MCF 10A (cell line): ENCODE measurements around the gene SMC1A. TPM values are rescaled to one million over a fixed set of nuclear protein-coding genes. Genes with fewer than 3 reads are reported as not detected.
A peak's percentile ranks its signal among the peaks of the same experiment; 100 is the strongest.

Experiments used
- BruUV-seq: library from RNA; stranded (reverse); fragments of 400-500 nt; replicated peaks from 2 replicates; lab custom pipeline; 2021; lab: Mats Ljungman, UMichigan
- CTCF ChIA-PET: fragments of 300-600 bp; sonication (Branson Sonifier 250); formaldehyde crosslinking; extraction: SDS; loops from one replicate; lab custom pipeline; 2021; ENCODE audit warnings: antibody characterized with exemption, inconsistent platforms; lab: Yijun Ruan, JAX
- POLR2A ChIA-PET: fragments of 300-600, 350-650 bp; sonication (Branson Sonifier 250); formaldehyde crosslinking; extraction: SDS; loops from one replicate; lab custom pipeline; 2020; ENCODE audit warnings: antibody characterized with exemption, inconsistent platforms; lab: Yijun Ruan, JAX
- DNase-seq: peaks from one replicate; pipeline ENCODE4 v3.0.0-alpha.2; 2018; ENCODE audit not compliant: unreplicated experiment
- H3K27ac Mint-ChIP-seq: one replicate; pipeline ENCODE4 v1.8.0; 2022; ENCODE audit warnings: mild to moderate bottlenecking, low read depth, mixed read lengths; ENCODE audit not compliant: unreplicated experiment
- H3K27me3 Mint-ChIP-seq: one replicate; pipeline ENCODE4 v1.8.0; 2022; ENCODE audit warnings: mixed read lengths; ENCODE audit not compliant: insufficient read depth, unreplicated experiment
- H3K36me3 Mint-ChIP-seq: one replicate; pipeline ENCODE4 v1.8.0; 2022; ENCODE audit warnings: mild to moderate bottlenecking, moderate library complexity, mixed read lengths; ENCODE audit not compliant: insufficient read depth, unreplicated experiment
- H3K4me1 Mint-ChIP-seq: one replicate; pipeline ENCODE4 v1.8.0; 2022; ENCODE audit warnings: mixed read lengths; ENCODE audit not compliant: insufficient read depth, unreplicated experiment
- H3K4me3 Mint-ChIP-seq: one replicate; pipeline ENCODE4 v1.8.0; 2022; ENCODE audit warnings: mild to moderate bottlenecking, moderate library complexity, mixed read lengths; ENCODE audit not compliant: unreplicated experiment
- H3K9me3 Mint-ChIP-seq: one replicate; pipeline ENCODE4 v1.8.0; 2022; ENCODE audit warnings: mixed read lengths; ENCODE audit not compliant: unreplicated experiment
- CTCF ChIP-seq: fragments of 200-600 bp; IDR thresholded peaks from one replicate; pipeline ENCODE4 v1.8.0; 2022; ENCODE audit warnings: antibody characterized with exemption, mild to moderate bottlenecking; ENCODE audit not compliant: unreplicated experiment
- intact Hi-C: fragments of 100-400 bp; cut with micrococcal nuclease; formaldehyde crosslinking; loops from 2 replicates; pipeline ENCODE4 v1.14.1; 2022
- total RNA-seq: library from RNA; stranded (reverse); gene quantifications from 2 replicates; pipeline ENCODE4 v1.2.3, GENCODE V29; 2022

Gene SMC1A
- total RNA-seq, 1 experiment from 2014 or later = 89.6 TPM

GRCh38 chrX:53445977-53446376, 23.5 kb upstream of the SMC1A start:
- BruUV-seq = no TSS peak
- POLR2A ChIA-PET = interaction anchor here (0.9 to 1.5 kb wide), 2 partner anchors 12 kb away, joined by 3 to 4 read pairs; partner anchors contain the start of gene HSD17B10
- intact Hi-C loops = loop anchor here (1.0 kb wide), 1 partner anchor 129 kb away; no protein-coding TSS in a partner anchor

GRCh38 chrX:53442322-53442631, 19.8 kb upstream of the SMC1A start:
- Mint-ChIP-seq H3K9me3 (no peaks in the 10 kb centered on the region), H3K4me3 (peak overlapping the region; percentile 61), H3K27ac (no peak overlapping the region), H3K36me3 (no peaks in the 10 kb centered on the region), H3K27me3 (peaks cover 22% of the 10 kb centered on the region), H3K4me1 (peaks cover 13% of the 10 kb centered on the region)
- no peak for TF ChIP-seq CTCF
- ChIA-PET CTCF (interaction anchor here (0.6 to 0.7 kb wide), 2 partner anchors 40 to 126 kb away, joined by 3 to 4 read pairs; no protein-coding TSS in a partner anchor), POLR2A (interaction anchor here (0.7 to 3.4 kb wide), 4 partner anchors 20 to 123 kb away, joined by 3 to 15 read pairs (median 6); partner anchors contain the start of genes RIBC1 and SMC1A)
- DNase-seq = no peak
- intact Hi-C loops = no loop called here
- BruUV-seq = no TSS peak

More at GRCh38 chrX:53445977-53446376, 23.5 kb upstream of the SMC1A start:
- Mint-ChIP-seq H3K9me3 (no peaks in the 10 kb centered on the region), H3K36me3 (no peaks in the 10 kb centered on the region), H3K27ac (no peak overlapping the region), H3K4me3 (no peak overlapping the region), H3K27me3 (peaks cover 20% of the 10 kb centered on the region), H3K4me1 (peaks cover 5% of the 10 kb centered on the region)
- CTCF ChIA-PET = interaction anchor here (0.6 to 4.8 kb wide), 16 partner anchors 9 to 201 kb away, joined by 3 to 32 read pairs (median 5); no protein-coding TSS in a partner anchor
- peak; percentile 66 for DNase-seq
- TF ChIP-seq CTCF = peak; percentile 58

GRCh38 chrX:53441531-53442321, 19.3 kb upstream of the SMC1A start:
- peak; percentile 82 for DNase-seq
- Mint-ChIP-seq H3K4me1 (peaks cover 13% of the 10 kb centered on the region), H3K9me3 (no peaks in the 10 kb centered on the region), H3K36me3 (no peaks in the 10 kb centered on the region), H3K27me3 (peaks cover 24% of the 10 kb centered on the region), H3K4me3 (peak overlapping the region; percentile 61), H3K27ac (peak overlapping the region; percentile 21)
- CTCF ChIA-PET = interaction anchor here (0.6 to 0.7 kb wide), 2 partner anchors 40 to 125 kb away, joined by 3 to 4 read pairs; no protein-coding TSS in a partner anchor
- POLR2A ChIA-PET = interaction anchor here (0.7 to 3.4 kb wide), 4 partner anchors 19 to 122 kb away, joined by 3 to 15 read pairs (median 6); partner anchors contain the start of genes RIBC1 and SMC1A
- TF ChIP-seq CTCF = no peak
- no TSS peak for BruUV-seq
- intact Hi-C loops = no loop called here
